GM12878 (cell line): ENCODE results near the gene PLEKHH1.

Source experiments
- CHD4 ChIP-seq: fragments of 200-600 bp; sonication (generic); IDR thresholded peaks from 2 replicates; pipeline ENCODE4 v1.6.1; 2016; ENCODE audit warnings: mild to moderate bottlenecking
- CREB1 ChIP-seq: IDR thresholded peaks from 2 replicates; pipeline ENCODE4 v1.6.1; 2012; ENCODE audit warnings: low read depth, mild to moderate bottlenecking, inconsistent platforms
- CREM ChIP-seq: IDR thresholded peaks from 2 replicates; pipeline ENCODE4 v1.6.1; 2014; ENCODE audit warnings: antibody characterized with exemption, low read depth
- EP300 ChIP-seq, 2 experiments: fragments of 150-350 bp in 1 of 2; IDR thresholded peaks; 2 replicates each; pipeline ENCODE4 v1.6.1; 2011 to 2012; ENCODE audit warnings: low read depth in 2 of 2, low read length in 2 of 2, borderline replicate concordance in 1 of 2, improper control_type of control experiment in 1 of 2, inconsistent platforms in 1 of 2; ENCODE audit not compliant: control insufficient read depth in 1 of 2
- IKZF2 ChIP-seq, 2 experiments: fragments of 450-650 bp; IDR thresholded peaks; 2 replicates each; pipeline ENCODE4 v1.6.1; 2017; ENCODE audit warnings: mild to moderate bottlenecking in 2 of 2, moderate library complexity in 2 of 2
- JUNB ChIP-seq: IDR thresholded peaks from 2 replicates; pipeline ENCODE4 v1.6.1; 2016; ENCODE audit warnings: antibody characterized with exemption, mild to moderate bottlenecking
- MYB ChIP-seq: fragments of 150-350 bp; IDR thresholded peaks from 2 replicates; pipeline ENCODE4 v1.6.1; 2014; ENCODE audit warnings: mild to moderate bottlenecking, low read depth, low read length, borderline replicate concordance
- POLR2A ChIP-seq: IDR thresholded peaks from 2 replicates; pipeline ENCODE4 v1.6.1; 2011; ENCODE audit warnings: low read depth, mild to moderate bottlenecking, low read length
- RAD21 ChIP-seq: IDR thresholded peaks from 2 replicates; pipeline ENCODE4 v1.6.1; 2011; ENCODE audit warnings: mild to moderate bottlenecking, low read depth, low read length, moderate library complexity; ENCODE audit not compliant: insufficient read depth
- RCOR1 ChIP-seq: conservative IDR thresholded peaks from 2 replicates; pipeline ENCODE4 v1.6.1; 2012; ENCODE audit warnings: low read depth, low read length, improper control_type of control experiment
- RELA ChIP-seq: fragments of 450-650 bp; IDR thresholded peaks from 2 replicates; pipeline ENCODE4 v1.8.0; 2014; ENCODE audit warnings: borderline replicate concordance; ENCODE audit not compliant: partially characterized antibody
- STAT1 ChIP-seq: fragments of 450-650 bp; conservative IDR thresholded peaks from 2 replicates; pipeline ENCODE4 v1.6.1; 2014; ENCODE audit warnings: antibody characterized with exemption, mild to moderate bottlenecking
- TF ChIP-seq, protein P1 (sequence below), 3 experiments: IDR thresholded peaks in 2 of 3; conservative IDR thresholded peaks in 1 of 3; 2 replicates each; pipeline ENCODE4 v1.5.1; 2011; ENCODE audit warnings: low read depth in 3 of 3, low read length in 3 of 3, mild to moderate bottlenecking in 3 of 3, control low read depth in 2 of 3, moderate library complexity in 2 of 3, inconsistent platforms in 1 of 3, mixed read lengths in 1 of 3; ENCODE audit not compliant: control insufficient read depth in 2 of 3, insufficient read depth in 1 of 3; ENCODE audit errors: extremely low read depth in 1 of 3
- TF ChIP-seq, protein P2 (sequence below): fragments of 450-650 bp; IDR thresholded peaks from 2 replicates; pipeline ENCODE4 v1.6.1; 2017; ENCODE audit warnings: mild to moderate bottlenecking

GRCh38 chr14:67573228-67574010, 40.3 kb downstream of the PLEKHH1 start:
- TF ChIP-seq, protein P1, sequence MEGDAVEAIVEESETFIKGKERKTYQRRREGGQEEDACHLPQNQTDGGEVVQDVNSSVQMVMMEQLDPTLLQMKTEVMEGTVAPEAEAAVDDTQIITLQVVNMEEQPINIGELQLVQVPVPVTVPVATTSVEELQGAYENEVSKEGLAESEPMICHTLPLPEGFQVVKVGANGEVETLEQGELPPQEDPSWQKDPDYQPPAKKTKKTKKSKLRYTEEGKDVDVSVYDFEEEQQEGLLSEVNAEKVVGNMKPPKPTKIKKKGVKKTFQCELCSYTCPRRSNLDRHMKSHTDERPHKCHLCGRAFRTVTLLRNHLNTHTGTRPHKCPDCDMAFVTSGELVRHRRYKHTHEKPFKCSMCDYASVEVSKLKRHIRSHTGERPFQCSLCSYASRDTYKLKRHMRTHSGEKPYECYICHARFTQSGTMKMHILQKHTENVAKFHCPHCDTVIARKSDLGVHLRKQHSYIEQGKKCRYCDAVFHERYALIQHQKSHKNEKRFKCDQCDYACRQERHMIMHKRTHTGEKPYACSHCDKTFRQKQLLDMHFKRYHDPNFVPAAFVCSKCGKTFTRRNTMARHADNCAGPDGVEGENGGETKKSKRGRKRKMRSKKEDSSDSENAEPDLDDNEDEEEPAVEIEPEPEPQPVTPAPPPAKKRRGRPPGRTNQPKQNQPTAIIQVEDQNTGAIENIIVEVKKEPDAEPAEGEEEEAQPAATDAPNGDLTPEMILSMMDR (IDR thresholded peaks at IDR 0.05 in 2 of 3, conservative IDR thresholded peaks at IDR 0.05 in 1 of 3; ENCODE audit: control insufficient read depth in 2 of 3, extremely low read depth in 1 of 3, insufficient read depth in 1 of 3, low read depth in 3 of 3, low read length in 3 of 3): no peak
- TF ChIP-seq JUNB (no peak), MYB (no peak), STAT1 (no peak), IKZF2 (IDR thresholded peaks at IDR 0.05) (no peak), POLR2A (no peak), CREB1 (no peak), CREM (no peak), RELA (no peak), RCOR1 (no peak), EP300 (IDR thresholded peaks at IDR 0.05; ENCODE audit: borderline replicate concordance in 1 of 2, control insufficient read depth in 1 of 2, low read depth in 2 of 2, low read length in 2 of 2) (no peak), CHD4 (no peak), RAD21 (no peak)
- TF ChIP-seq, protein P2, sequence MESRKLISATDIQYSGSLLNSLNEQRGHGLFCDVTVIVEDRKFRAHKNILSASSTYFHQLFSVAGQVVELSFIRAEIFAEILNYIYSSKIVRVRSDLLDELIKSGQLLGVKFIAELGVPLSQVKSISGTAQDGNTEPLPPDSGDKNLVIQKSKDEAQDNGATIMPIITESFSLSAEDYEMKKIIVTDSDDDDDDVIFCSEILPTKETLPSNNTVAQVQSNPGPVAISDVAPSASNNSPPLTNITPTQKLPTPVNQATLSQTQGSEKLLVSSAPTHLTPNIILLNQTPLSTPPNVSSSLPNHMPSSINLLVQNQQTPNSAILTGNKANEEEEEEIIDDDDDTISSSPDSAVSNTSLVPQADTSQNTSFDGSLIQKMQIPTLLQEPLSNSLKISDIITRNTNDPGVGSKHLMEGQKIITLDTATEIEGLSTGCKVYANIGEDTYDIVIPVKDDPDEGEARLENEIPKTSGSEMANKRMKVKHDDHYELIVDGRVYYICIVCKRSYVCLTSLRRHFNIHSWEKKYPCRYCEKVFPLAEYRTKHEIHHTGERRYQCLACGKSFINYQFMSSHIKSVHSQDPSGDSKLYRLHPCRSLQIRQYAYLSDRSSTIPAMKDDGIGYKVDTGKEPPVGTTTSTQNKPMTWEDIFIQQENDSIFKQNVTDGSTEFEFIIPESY: no peak
